ENCODE measurements around the gene CIBAR2. TPM values are rescaled to one million over a fixed set of nuclear protein-coding genes. Genes with fewer than 3 reads are reported as not detected.

The CIBAR2 gene
- total RNA-seq, 1 experiment from 2014 or later: not detected

DNA sequence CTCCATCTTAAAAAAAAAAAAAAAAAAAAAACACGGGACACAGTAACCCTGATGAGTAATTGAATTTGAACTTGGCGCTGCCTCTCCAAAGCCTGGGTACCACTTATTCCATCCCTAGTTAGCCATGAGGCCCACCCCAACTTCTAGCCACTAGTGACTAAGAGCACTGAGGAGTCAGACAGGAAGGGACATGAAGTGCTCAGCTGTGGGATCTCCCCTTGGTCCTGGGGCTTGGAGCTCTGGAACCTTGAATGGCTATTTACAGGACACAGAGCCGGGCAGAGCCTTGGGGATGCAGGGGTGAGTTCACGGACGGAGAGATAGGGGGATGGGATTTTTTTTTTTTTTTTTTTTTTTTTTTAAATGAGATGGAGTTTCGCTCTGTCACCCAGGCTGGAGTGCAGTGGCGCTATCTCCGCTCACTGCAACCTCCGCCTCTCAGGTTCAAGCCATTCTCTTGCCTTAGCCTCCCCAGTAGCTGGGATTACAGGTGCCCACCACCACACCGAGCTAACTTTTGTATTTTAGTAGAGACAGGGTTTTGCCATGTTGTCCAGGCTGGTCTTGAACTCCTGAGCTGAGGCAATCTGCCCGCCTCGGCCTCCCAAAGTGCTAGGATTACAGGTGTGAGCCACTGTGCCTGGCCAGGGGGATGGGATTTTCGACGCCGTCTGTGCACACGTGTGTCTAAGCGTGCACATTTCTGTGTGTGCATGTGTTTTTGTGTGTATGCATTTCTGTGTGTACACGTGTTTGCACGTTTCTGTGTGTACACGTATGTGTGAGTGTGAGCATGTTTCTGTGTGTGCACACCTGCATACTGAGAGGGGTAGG, 20.4 kb upstream of the CIBAR2 start:
- Histone ChIP-seq H3K79me2 (ENCODE audit: insufficient read depth, low read length) (no peaks in the 10 kb centered on the region), H4K5ac (ENCODE audit: insufficient read length, low read depth, low read length) (no peak overlapping the region), H3T11ph (ENCODE audit: low read length) (no peak overlapping the region), H3K9me3 (ENCODE audit: control insufficient read depth, low read depth, low read length) (no peaks in the 10 kb centered on the region), H3K14ac (ENCODE audit: insufficient read depth, low read length) (no peak overlapping the region), H4K8ac (replicated peaks; ENCODE audit: insufficient read length, low read depth, low read length) (no peak overlapping the region), H2BK120ac (ENCODE audit: low read depth, low read length, poor library complexity, severe bottlenecking) (no peak overlapping the region), H3K27me3 (ENCODE audit: insufficient read depth, low read length) (no peaks in the 10 kb centered on the region), H2BK20ac (ENCODE audit: low read depth, low read length, poor library complexity, severe bottlenecking) (no peak overlapping the region), H3K4ac (ENCODE audit: low read depth, low read length) (no peak overlapping the region), H2BK5ac (ENCODE audit: insufficient read length, low read length) (no peak overlapping the region), H3K4me1 (ENCODE audit: insufficient read depth, low read length) (no peaks in the 10 kb centered on the region; the same call in 1 of the 2 replicates), H4K91ac (ENCODE audit: insufficient read length, low read depth, low read length) (no peak overlapping the region), H2BK12ac (ENCODE audit: insufficient read length, low read depth, low read length) (no peak overlapping the region), H2AFZ (ENCODE audit: low read length) (no peak overlapping the region), H2BK15ac (ENCODE audit: low read depth, low read length) (no peak overlapping the region), H3K4me2 (ENCODE audit: insufficient read depth, insufficient read length, low read length) (no peak overlapping the region), H4K20me1 (ENCODE audit: control insufficient read depth, insufficient read depth, insufficient read length) (no peaks in the 10 kb centered on the region), H3K23me2 (ENCODE audit: insufficient read length, low read depth, low read length, poor library complexity, severe bottlenecking) (no peaks in the 10 kb centered on the region), H2AK5ac (ENCODE audit: insufficient read length, low read length) (no peak overlapping the region), H3K79me1 (ENCODE audit: insufficient read depth, low read depth, low read length, poor library complexity, severe bottlenecking) (no peaks in the 10 kb centered on the region), H3K9ac (ENCODE audit: extremely low read depth, insufficient read length, low read length) (no peak overlapping the region), H3K27ac (ENCODE audit: insufficient read length, low read depth, low read length) (no peak overlapping the region), H3K18ac (ENCODE audit: insufficient read length, low read depth, low read length) (no peak overlapping the region), H3K23ac (ENCODE audit: insufficient read length, low read depth, low read length) (no peak overlapping the region), H3K56ac (ENCODE audit: insufficient read length, low read depth, low read length) (no peak overlapping the region)
- Mint-ChIP-seq H3K4me1 (peaks cover 12 to 25% of the 10 kb centered on the region in 2 experiments), H3K27ac (peak overlapping the region in 1 of 3 experiments; percentile 34; a peak in 1 of 7 replicates), H3K4me3 (no peak overlapping the region), H3K9me3 (peaks cover 0 to 3% of the 10 kb centered on the region in 2 experiments; a peak in 2 of 5 replicates), H3K36me3 (ENCODE audit: insufficient read depth in 1 of 3, low read depth in 3 of 3) (no peaks in the 10 kb centered on the region), H3K27me3 (ENCODE audit: low read depth) (peaks cover 11% of the 10 kb centered on the region)
- TF ChIP-seq, protein P1, sequence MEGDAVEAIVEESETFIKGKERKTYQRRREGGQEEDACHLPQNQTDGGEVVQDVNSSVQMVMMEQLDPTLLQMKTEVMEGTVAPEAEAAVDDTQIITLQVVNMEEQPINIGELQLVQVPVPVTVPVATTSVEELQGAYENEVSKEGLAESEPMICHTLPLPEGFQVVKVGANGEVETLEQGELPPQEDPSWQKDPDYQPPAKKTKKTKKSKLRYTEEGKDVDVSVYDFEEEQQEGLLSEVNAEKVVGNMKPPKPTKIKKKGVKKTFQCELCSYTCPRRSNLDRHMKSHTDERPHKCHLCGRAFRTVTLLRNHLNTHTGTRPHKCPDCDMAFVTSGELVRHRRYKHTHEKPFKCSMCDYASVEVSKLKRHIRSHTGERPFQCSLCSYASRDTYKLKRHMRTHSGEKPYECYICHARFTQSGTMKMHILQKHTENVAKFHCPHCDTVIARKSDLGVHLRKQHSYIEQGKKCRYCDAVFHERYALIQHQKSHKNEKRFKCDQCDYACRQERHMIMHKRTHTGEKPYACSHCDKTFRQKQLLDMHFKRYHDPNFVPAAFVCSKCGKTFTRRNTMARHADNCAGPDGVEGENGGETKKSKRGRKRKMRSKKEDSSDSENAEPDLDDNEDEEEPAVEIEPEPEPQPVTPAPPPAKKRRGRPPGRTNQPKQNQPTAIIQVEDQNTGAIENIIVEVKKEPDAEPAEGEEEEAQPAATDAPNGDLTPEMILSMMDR (conservative IDR thresholded peaks at IDR 0.05): no peak
- no peak for DNase-seq
- no CpG with 5 or more reads among the region's 20 CpGs for WGBS (ENCODE audit: extremely low coverage, insufficient read length, low lambda C conversion rate)

All from H9 (cell line).